Left ventricle myocardium superior (tissue), 1 donor: ENCODE measurements around the gene ARL6IP4. TPM values are rescaled to one million over a fixed set of nuclear protein-coding genes. Genes with fewer than 3 reads are reported as not detected.
A peak's percentile ranks its signal among the peaks of the same experiment; 100 is the strongest.

Source experiments
- ATAC-seq: fragments of 200-7000 bp; cut with Tn5 transposase; one replicate; pipeline ENCODE4 v1.9.1; 2020; ENCODE audit warnings: mild to moderate bottlenecking, moderate library complexity
- DNase-seq: peaks from one replicate; pipeline ENCODE4 v3.0.0-alpha.2; 2020
- intact Hi-C: fragments of 100-400 bp; cut with micrococcal nuclease; formaldehyde crosslinking; loops from one replicate; pipeline ENCODE4 v1.11.0; 2022
- microRNA-seq: library from miRNA; unstranded; fragments of <30 nt; microRNA quantifications from one replicate; pipeline ENCODE4 v1.2.0, GENCODE V29; 2020; ENCODE audit warnings: borderline number of aligned reads
- total RNA-seq: library from RNA; stranded (reverse); fragmentation: NEBNext Ultra II Directional; extraction: Animal tissue kit (Norgen Biotek cat#: 25700); gene quantifications from one replicate; pipeline ENCODE4 v1.2.1, GENCODE V29; 2021
- donor health status: DM: no; HTN: yes; CAD: no; lungs with severe emphysema.

Gene ARL6IP4
- total RNA-seq, 1 donor from 2014 or later = 181 TPM

DNA sequence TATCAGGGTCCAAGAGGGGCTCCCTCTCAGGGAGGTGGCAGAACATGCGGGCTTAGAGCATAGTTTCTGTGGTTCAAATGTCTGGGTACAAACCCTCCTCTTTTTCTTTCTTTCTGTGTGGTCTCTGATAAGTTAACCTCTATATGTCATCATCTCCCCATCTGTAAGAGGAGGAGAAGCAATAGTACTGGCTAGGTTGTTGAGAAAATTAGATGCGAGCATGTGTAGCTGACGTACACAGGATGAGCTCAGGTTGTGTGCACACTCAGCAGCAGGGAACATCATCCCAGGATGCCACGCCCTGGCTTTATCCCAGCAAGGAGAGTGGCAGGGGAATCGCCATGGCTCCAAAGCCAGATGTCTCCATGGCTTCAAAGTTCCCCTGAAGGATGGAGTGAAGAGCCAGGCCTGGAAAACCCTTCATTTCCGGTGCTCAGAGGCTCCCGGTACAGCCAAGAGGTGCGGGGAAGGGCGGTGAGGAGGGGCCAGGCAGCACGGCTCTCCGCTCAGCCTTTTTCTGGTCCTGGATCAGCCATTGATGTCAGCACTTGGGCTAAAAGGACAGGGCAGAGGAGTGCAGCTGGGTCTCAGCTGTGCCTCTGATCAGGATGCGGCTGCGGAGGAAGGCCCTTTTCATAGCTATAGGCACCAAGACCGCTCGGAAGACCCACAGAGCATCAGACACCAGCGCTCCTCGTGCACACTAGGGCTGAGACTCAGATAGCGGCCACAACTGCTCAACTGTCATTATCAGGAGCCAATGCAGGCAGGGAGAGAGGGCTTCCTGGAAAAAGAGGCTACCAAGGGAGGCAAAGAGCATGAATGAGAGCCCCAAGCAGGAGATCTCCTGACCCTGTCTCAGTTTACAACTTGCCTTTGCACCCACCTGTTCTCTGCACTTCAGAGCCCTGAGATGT is 41.5 kb downstream of the ARL6IP4 start:
- no peak for DNase-seq
- ATAC-seq = no peak

DNA sequence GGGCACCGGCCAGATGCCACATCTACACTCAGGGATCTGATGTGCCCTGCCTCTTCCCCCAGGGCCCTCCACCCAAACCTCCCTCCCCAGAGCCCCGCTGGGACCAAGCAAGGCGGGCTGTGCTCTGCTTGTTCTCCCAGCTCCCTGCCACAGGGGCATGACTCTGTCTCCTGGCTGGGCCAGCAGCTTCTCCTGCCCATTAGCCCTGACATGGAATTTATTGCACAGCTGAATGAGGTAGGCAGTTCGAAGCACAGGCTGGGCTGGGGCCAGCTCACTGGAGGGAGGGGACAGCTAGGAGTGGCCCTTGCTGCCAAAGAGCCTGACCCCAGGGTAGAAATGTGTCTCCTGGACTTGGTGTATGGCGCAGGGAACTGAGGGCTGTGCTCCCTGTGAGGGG is 42.4 kb downstream of the ARL6IP4 start:
- DNase-seq = no peak
- intact Hi-C loops = no loop called here
- ATAC-seq = no peak

More for the DNA sequence above, 41.5 kb downstream of the ARL6IP4 start:
- intact Hi-C loops = no loop called here

DNA sequence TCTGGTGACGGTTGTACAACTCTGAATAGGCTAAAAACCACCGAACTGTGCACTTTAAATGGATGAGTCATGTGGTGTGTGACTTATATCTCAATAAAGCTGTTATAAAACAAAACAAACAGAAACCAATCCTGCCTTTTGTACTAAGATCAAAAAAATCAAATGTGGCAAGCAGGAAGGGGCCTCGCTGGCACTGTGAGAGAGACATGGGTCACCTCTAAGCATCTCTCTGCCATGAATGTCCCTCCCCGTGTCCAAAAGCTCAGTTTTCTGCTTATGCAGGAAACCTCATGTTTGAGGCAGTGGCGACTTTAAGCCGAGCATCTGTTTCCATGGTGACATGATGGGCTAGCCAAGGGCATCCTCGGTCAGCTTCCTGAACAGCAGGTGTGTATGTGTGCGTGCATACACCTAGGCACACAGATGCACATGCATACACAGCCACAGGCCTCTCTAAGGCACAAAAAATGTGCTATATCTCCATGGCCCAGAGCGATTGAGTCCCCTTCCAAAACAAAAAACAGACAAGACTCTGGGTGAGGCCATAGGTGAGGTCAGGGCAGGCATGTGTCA is 44.4 kb downstream of the ARL6IP4 start:
- intact Hi-C loops = no loop called here
- ATAC-seq (no peak), DNase-seq (no peak)

DNA sequence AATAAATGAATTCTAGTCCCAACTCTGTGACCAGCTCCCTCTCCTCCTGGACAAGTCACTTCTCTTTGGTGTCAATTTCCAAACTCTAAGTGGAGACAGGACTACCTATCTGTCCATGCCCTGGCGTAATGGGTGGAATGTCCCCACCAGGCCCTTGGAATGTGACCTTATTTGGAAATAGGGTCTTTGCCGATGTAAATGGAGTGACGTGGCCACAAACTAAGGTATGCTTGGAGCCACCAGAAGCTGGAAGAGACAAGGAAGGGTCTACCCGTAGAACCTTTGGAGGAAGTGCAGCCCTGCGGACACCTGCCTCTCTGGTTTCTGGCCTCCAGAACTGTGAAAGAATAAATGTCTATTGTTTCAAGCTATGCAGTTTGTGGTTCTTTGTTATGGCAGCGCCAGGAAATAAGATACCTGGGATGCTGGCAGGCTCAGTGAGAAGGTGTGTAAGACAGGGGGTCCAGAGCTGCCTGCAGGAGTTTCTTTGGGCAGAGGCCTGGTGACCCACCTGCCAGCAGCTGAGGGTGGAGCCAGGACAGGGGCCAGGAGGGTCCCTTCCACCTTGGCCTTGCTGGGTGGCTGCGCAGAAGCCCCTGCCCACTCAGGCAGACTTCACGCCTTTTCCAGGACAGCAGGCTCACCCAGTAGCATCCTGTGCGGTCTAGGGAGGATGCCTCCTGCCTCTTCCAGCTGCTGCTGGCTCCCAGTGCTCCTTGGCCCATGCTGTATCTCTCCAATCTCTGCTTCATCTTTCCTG is 45.8 kb downstream of the ARL6IP4 start:
- intact Hi-C loops = no loop called here
- ATAC-seq (no peak), DNase-seq (no peak)

DNA sequence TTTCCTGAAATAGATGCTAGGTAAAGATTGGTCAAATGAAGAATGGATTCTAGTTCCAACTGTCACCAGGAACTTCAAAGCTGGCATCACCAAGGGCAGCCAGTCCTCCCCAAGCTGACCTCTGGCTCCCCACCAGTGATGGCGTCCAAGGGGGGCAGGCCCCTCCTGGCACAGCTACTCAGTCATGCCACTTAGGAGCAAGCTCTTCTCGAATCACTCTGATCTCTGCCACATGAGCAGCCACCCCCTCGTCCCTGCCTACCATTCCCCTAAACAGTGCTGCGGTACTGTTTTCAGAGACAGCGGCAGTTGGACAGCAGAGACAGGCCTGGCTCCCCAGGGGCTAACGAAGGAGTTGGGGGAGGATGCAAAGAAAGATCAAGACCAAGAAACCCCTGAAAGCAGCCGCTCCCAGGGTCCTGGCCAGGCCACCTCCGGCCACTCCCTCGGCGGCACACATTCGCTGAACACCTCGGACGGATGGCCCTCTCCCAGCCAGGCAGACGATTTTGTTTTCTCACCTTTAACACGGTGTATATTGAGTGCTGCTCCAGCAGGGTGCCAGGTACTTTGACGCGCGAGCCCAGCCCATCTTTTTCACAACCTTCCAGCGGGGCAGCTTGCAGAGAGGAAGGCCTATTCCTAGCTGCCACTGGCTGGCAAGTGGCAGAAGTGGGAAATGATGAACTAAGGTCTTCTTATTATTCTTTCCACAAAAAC is 47.4 kb downstream of the ARL6IP4 start:
- ATAC-seq (peak; percentile 40), DNase-seq (no peak)
- intact Hi-C loops = no loop called here

DNA sequence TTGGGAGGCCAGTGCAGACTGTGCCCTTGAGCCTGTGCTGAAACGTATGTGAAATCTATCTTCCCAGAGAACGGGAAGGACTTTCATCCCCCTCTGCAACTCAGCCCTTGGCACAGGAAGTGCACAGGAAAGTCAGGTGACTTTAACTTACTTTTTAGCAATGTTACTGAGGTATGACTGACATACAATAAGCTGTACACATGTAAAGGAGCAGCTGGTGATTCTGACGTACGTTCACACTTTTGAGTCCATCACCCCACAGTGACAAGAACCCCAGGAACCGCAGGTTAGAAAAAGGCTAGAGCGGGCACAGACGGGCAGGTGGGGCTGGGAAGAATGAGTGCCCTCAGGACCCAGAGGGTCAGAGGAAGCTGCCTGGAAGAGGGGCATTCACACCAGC is 48.0 kb downstream of the ARL6IP4 start:
- intact Hi-C loops = no loop called here
- ATAC-seq = no peak
- no peak for DNase-seq

DNA sequence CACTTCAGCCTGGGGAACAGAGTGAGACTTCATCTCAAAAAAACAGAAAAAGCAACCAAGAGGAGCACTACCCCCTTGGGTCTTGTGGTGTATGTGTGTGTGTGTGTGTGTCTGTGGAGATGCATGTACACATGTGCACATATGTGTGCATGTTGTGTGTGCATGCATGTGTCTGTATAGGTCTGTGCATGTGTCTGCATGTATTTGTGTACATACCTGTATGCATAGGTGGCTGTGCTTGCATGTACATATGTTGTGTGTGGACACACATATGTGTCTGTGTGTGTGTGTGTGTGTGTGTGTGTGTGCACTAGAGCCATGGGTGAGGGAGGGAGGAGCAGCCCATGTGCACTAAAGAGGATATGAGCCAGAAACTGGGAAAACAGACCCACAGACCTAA is 49.1 kb downstream of the ARL6IP4 start:
- ATAC-seq (no peak), DNase-seq (no peak)
- intact Hi-C loops = no loop called here

DNA sequence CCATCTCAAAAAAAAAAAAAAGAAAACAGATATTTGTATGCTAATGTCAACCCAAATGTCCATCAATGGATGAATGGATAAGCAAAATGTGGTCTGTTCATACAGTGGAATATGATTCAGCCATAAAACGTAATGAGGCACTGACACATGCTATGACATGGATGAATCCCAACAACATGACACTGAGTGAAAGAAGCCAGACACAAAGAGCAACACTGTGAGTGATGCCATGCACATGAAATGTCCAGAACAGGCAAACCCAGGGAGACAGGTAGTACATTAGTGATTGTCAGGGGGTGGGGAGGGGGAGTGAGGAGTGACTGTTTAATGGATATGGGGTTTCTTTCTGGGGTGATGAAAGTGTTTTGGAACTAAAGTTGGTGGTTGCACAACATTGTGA is 50.2 kb downstream of the ARL6IP4 start:
- ATAC-seq (no peak), DNase-seq (no peak)
- intact Hi-C loops = no loop called here

DNA sequence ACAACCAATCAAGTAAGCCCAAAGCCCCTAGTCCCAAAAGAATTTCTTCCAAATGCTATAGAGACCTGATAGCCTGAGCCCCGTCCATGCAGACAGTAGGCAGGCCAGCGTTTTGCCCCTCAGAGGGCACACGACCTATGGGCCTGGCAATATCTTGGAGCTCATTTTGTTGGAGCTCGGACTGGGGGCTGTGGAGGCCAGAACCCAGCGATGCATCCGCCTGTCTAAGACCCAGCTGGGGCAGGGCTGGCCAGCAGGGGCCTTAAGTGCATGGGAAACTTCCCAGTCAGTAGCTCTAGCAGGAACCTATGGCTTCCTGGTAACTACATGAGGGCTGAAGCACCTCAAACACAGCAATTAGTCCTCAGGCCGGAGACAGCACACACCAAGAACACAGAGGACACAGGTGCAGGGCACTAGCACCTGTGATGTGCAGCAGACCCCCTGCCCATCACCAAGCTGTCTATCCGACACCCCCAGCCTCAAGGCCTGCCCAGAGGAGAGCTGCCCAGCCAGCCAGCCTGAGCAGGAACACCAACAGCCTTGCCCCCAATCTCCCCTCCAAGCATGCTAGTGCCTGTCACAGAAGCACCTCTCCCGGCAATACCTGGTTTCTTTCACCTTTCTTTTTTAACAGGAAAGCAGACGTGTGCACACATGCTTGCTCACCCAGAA is 50.8 kb downstream of the ARL6IP4 start:
- intact Hi-C loops = no loop called here
- ATAC-seq (no peak), DNase-seq (no peak)

Small RNAs within 50 kb of the gene (microRNA-seq; reads per million reads assigned to microRNA genes)
- not detected for gene MIR4304

Other genes with a start within 250 kb of the ARL6IP4 start
- 0.12 TPM for gene HCAR1, start 249.8 kb upstream of the ARL6IP4 start, total RNA-seq
- gene DENR, start 227.9 kb upstream of the ARL6IP4 start, total RNA-seq = 23.2 TPM
- gene CCDC62, start 206.1 kb upstream of the ARL6IP4 start, total RNA-seq = 0.59 TPM
- 27.4 TPM for gene HIP1R, start 145.2 kb upstream of the ARL6IP4 start, total RNA-seq
- gene VPS37B, start 84.6 kb upstream of the ARL6IP4 start, total RNA-seq = 29.5 TPM
- 4.6 TPM for gene ABCB9, start 14.2 kb upstream of the ARL6IP4 start, total RNA-seq
- 15.4 TPM for gene OGFOD2, start 5.4 kb upstream of the ARL6IP4 start, total RNA-seq
- gene PITPNM2, start 170.4 kb downstream of the ARL6IP4 start, total RNA-seq = 20.8 TPM